T follicular helper cell (primary cell): ENCODE data around the gene PAGE4.

Experiments
- DNase-seq: peaks from one replicate; pipeline ENCODE4 v3.0.0-alpha.2; 2020; ENCODE audit warnings: low read depth
- total RNA-seq, 2 experiments: gene quantifications; one replicate each; lab custom pipeline; 2026; lab: John Stamatoyannopoulos, UW

Gene PAGE4
- 0 reads per million in 2 experiments for total RNA-seq

- no peak for DNase-seq
Measured at GRCh38 chrX:49829016-49829415, at the start of gene PAGE4. TSS of gene PAGE4 (plus strand) at chrX:49829303. CDS start at chrX:49830429, 1,126 bp downstream.

DNA sequence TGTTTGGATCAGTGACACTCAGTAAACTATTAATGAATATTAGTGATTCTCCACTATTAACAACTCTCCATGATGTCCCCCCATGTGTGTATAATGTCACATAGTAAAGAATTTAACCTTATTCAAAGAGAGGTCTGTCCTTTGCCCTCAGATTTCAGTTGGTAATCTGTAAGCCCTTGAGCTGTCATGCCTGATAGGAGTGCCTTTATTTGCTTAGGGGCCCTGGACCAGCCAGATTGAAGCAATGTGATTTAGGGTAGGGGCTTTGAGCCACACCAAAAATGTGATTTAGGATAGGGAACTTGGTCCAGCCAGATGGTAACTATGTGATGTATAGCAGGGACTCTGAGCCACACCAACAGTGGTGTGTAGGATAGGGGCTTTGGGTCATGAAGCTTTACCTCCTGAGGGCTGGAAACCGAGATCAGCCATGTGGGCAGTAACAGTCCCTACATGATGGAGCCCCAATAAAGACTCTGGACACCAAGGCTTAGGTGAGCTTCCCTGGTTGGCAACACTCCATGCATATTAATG, 44.3 kb upstream of the PAGE4 start:
- no peak for DNase-seq

GRCh38 chrX:49792376-49792775, 36.7 kb upstream of the PAGE4 start:
- DNase-seq: no peak

- DNase-seq: no peak
Measured at GRCh38 chrX:49793686-49794085, 35.4 kb upstream of the PAGE4 start.

- no peak for DNase-seq
Measured at GRCh38 chrX:49799828-49800227, 29.3 kb upstream of the PAGE4 start.

DNA sequence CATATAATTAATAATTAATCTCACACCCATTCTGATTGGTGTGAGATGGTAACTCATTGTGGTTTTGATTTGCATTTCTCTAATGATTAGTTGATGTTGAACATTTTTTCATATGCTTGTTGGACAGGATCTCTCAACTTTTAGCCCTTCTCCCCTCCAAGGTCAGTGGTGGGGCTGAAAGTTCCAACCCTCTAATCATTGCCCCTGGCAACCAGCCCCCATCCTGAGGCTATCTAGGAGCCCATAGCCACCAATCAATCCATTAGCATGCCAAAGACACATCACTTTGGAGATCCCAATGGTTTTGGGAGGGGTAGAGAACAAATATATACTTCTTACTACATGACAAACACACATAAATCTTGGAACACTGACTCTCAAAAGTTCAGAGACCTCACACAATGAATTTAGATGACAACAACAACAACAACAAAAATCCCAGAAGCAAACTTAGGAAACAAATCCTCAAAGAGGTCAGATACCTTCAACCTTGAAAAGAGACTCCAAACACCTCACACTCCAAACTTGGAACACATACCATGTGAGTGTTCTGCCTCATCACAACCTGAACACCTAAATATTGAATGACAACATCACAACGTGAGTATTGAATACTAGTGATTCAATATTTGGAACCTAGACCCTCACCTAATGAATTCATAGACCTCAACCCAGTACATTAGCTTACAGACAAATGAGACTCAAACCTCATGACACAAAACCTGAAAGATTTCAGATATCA, 19.0 kb upstream of the PAGE4 start:
- DNase-seq: no peak

DNA sequence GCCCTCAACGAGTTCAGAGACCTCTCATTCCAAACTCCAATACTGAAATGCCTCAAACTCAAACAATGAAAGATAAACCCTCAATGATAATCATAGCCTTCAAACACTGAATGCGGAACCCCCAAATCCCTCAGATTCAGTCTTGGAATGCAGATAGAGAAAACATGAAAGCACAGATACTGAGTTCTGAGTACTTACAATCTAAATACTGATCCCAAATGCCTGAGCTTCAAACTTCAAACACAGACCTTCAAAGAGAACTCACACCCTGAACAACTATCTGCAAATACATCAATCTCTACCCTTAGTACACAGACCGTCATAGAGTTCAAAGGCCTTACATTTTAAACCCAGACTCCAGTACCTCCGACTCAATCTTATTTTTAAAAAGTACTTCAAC, 16.9 kb upstream of the PAGE4 start:
- DNase-seq: no peak

GRCh38 chrX:49816435-49816834, 12.7 kb upstream of the PAGE4 start:
- DNase-seq: no peak

- no peak for DNase-seq
Measured at GRCh38 chrX:49838374-49838773, 9.3 kb downstream of the PAGE4 start.

GRCh38 chrX:49840679-49841078, 11.6 kb downstream of the PAGE4 start:
- peak; percentile 6 for DNase-seq

DNA sequence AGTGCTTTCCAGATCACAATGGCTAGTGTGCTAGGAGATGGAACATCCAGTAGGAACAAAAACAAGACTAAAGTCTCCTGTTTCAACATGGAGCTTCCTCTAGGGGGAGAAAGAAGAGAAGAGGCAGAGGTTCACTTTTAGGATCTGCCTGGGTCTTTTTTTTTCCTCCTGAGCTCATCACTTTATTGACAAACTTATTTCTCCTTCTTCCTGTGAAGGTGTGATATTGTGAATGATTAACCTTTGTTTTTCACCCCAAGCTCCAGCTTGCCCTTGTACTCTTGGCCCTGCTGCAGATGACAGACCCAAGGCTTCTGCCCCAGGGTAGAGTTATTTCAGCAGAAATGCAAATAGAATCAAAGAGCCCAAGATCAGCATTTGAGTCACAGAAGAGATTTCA, 13.5 kb downstream of the PAGE4 start:
- no peak for DNase-seq

- DNase-seq: no peak
Measured at GRCh38 chrX:49844611-49845010, 15.5 kb downstream of the PAGE4 start.

GRCh38 chrX:49845701-49846403, 16.7 kb downstream of the PAGE4 start:
- no peak for DNase-seq

DNA sequence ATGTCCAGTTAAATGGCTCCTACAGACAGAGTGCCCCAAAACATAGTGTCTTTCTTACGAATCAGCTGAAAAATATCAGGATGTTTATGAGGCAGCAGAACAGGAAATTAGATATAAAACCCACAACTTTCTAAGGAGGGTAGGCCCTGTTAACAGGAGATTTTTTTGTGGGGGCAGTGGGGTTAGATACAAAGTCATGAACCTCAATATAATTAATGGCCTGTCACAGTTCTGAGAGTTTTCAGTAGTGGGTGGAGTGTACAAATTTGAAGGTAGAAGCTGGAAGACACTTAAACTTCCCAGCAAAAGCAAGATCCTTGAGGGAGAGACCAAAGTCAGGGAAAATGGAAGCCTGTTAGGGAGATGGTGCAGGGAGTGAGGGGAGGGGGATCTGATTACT, 17.4 kb downstream of the PAGE4 start:
- DNase-seq: no peak

- no peak for DNase-seq
Measured at GRCh38 chrX:49848275-49848674, 19.2 kb downstream of the PAGE4 start.

DNA sequence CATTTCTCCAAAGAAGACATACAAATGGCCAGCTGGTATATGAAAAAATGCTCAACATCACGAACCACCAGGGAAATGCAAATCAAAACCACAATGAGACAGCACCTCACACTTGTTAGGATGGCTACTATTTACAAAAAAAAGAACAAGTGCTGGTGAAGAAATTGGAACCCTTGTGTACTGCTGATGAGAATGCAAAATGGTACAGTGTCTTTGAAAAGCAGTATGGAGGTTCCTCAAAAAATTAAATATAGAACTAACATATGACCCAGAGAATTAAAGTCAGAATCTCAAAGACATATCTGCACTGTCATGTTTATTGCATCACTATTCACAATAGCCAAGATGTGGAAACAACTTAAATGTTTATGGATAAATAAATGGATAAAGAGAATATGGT, 20.9 kb downstream of the PAGE4 start:
- DNase-seq: no peak

GRCh38 chrX:49853661-49854060, 24.6 kb downstream of the PAGE4 start:
- no peak for DNase-seq

DNA sequence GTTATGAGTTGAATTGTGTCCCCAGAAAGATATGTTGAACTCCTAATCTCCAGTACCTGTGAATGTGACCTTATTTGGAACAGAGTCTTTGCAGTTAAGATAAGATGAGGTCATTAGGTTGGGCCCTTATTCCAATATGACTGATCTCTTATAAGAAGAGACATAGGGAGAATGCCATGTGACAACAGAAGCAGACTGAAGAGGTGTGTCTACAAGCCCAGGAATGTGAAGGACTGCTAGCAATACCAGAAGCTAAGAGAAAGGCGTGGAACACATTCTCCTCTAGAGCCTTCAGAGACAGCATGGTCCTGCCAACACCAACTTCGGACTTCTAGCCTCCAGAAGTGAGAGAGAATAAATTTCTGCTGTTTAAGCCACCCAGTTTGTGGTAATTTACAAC, 27.7 kb downstream of the PAGE4 start:
- DNase-seq: no peak

DNA sequence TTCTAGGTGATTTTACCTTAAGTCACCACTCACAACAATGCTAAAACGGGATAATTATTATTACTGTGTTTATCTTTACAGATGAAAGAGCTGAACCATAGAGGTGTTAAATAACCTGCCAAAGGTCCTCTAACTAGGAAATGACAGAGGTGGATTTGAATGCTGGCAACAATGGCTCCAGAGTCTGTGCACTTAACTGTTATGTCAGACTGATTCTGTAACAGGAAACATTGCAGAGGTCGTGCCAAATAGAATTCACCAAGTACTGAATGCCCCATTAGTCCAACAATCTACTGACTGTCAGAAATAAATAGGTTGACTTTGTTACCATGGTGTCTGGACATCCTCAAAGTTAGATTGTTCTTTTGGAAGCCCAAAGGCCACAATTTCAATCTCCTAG, 29.2 kb downstream of the PAGE4 start:
- DNase-seq: no peak

DNA sequence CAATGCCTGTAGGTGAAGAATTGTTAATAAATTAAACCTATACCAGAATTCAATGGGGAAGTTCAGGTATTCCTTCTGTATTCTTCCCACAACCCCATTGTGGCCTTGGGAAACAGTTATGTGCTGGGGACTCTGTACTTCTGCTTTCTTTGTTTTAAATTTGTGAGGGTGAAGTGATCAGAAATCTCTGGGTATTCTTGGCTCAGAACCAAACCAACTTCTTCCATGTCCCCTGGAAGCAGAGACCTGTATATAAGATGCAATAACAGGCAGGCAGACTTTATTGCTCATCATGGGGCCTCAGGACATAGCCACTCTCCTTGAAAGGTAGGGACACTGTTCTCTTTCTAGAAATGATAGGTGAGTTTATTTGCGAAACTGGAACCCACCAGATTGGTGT, 30.4 kb downstream of the PAGE4 start:
- no peak for DNase-seq

- no peak for DNase-seq
Measured at GRCh38 chrX:49860867-49861535, 31.9 kb downstream of the PAGE4 start.

- DNase-seq: no peak
Measured at GRCh38 chrX:49862093-49862492, 33.0 kb downstream of the PAGE4 start.

DNA sequence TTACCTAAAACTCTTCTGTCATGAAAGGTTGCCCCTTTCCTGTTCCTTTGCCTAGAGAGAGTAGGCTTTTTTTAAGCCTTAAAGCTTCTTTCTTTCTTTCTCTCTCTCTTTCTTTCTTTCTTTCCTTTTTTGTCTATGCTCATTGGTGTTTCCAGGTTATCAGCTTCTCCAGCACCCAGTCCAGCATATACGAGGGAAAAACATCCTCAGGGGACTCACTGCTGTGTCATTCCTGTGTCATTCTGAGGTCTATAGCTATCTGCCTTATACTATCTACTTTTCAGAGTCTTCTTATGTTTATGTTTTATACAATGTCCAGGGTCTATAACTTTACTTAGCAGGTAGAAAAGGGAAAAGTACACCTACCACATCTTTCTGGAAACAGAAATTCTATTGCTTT, 39.6 kb downstream of the PAGE4 start:
- DNase-seq: no peak
